DOHH2 (cell line): ENCODE results near the gene TEX29.

Experiments used
- EZH2phosphoT487 ChIP-seq: fragments of 200-600 bp; sonication (generic); IDR thresholded peaks from 2 replicates; pipeline ENCODE4 v1.6.1; 2017; ENCODE audit warnings: borderline replicate concordance, mild to moderate bottlenecking, antibody characterized with exemption, low read length, moderate library complexity, mixed read lengths
- TF ChIP-seq, protein P1 (sequence below): fragments of 200-600 bp; sonication (generic); IDR thresholded peaks from one replicate; pipeline ENCODE4 v1.5.1; 2014; ENCODE audit warnings: antibody characterized with exemption, mild to moderate bottlenecking, low read depth, low read length; ENCODE audit not compliant: poor library complexity, severe bottlenecking

DNA sequence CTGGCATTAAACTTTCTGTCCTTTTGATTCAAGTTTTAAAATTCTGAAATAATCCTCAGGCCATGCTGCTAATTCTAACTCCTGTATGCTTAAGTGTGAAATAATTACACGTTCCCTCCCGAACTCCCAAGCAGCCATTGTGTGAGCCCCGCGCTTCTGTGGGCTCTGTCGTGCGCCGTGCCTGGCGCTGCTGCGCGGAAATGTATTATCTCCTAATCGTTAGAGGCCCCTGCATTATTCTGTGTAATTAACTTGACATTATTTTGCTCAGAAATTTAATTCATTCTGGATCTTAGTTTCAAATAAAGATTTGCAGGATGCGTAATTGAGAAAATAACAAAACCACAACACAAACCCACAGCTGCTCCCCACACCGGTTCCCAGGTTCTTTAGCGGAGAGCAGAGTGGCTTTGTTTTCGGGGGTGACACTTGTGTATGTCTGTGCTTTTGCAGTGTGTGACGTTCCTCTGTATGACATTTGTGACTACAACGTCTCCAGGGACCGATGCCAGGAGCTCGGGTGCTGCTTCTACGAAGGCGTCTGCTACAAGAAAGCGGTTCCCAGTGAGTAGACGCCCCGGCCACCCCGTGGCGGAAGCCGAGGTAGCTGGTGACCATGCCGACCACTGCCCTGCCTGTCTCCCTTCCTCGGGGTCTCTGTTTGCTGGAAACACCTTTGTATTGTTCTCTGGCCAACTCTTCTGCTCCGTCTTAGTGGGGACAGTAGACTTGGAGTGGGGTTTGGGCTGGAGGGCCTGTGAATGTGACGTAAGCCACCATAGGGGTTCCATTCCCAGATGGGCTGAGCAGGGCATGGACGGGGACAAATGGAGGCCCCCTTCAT, 7.5 kb downstream of the TEX29 start:
- TF ChIP-seq, protein P1, sequence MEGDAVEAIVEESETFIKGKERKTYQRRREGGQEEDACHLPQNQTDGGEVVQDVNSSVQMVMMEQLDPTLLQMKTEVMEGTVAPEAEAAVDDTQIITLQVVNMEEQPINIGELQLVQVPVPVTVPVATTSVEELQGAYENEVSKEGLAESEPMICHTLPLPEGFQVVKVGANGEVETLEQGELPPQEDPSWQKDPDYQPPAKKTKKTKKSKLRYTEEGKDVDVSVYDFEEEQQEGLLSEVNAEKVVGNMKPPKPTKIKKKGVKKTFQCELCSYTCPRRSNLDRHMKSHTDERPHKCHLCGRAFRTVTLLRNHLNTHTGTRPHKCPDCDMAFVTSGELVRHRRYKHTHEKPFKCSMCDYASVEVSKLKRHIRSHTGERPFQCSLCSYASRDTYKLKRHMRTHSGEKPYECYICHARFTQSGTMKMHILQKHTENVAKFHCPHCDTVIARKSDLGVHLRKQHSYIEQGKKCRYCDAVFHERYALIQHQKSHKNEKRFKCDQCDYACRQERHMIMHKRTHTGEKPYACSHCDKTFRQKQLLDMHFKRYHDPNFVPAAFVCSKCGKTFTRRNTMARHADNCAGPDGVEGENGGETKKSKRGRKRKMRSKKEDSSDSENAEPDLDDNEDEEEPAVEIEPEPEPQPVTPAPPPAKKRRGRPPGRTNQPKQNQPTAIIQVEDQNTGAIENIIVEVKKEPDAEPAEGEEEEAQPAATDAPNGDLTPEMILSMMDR = no peak
- TF ChIP-seq EZH2phosphoT487 = no peak
